Right atrium auricular region (tissue), 2 donors: Measurements from ENCODE around the gene PRICKLE3. TPM values are rescaled to one million over a fixed set of nuclear protein-coding genes. Genes with fewer than 3 reads are reported as not detected.

Source experiments
- DNase-seq: peaks from one replicate; pipeline ENCODE4 v3.0.0-alpha.2; 2019; ENCODE audit warnings: low spot score
- H3K27ac ChIP-seq, 2 donors: fragments of 200-600 bp; sonication (generic); 1 replicate in 1 of 2; 2 replicates in 1 of 2; pipeline ENCODE4 v1.5.1; 2016 to 2019
- H3K27me3 ChIP-seq, 2 donors: fragments of 200-600 bp; sonication (generic); one replicate each; pipeline versions ENCODE4 v1.5.1 to v1.6.0; 2017 to 2019
- H3K36me3 ChIP-seq: fragments of 200-600 bp; sonication (generic); one replicate; pipeline ENCODE4 v1.5.1; 2016
- H3K4me1 ChIP-seq, 2 donors: fragments of 200-600 bp; sonication (generic); one replicate each; pipeline versions ENCODE4 v1.5.1 to v1.6.0; 2017 to 2019
- H3K4me3 ChIP-seq, 2 donors: fragments of 200-600 bp; sonication (generic); 1 replicate in 1 of 2; 2 replicates in 1 of 2; pipeline ENCODE4 v1.5.1; 2017 to 2019; ENCODE audit warnings: mild to moderate bottlenecking in 1 of 2, moderate library complexity in 1 of 2
- H3K9me3 ChIP-seq, 2 donors: fragments of 200-600 bp; sonication (generic); one replicate each; pipeline ENCODE4 v1.5.1; 2019
- total RNA-seq, 2 donors: library from RNA; depleted of rRNA; stranded (reverse); fragments of >200 nt; gene quantifications; one replicate each; pipeline ENCODE4 v1.1.0, GENCODE V29; 2016
- TF ChIP-seq, protein P1 (sequence below), 2 donors: fragments of 200-600 bp; sonication (generic); IDR thresholded peaks; one replicate each; pipeline ENCODE4 v1.5.1; 2019; ENCODE audit warnings: antibody characterized with exemption in 2 of 2

The PRICKLE3 gene, protein sequence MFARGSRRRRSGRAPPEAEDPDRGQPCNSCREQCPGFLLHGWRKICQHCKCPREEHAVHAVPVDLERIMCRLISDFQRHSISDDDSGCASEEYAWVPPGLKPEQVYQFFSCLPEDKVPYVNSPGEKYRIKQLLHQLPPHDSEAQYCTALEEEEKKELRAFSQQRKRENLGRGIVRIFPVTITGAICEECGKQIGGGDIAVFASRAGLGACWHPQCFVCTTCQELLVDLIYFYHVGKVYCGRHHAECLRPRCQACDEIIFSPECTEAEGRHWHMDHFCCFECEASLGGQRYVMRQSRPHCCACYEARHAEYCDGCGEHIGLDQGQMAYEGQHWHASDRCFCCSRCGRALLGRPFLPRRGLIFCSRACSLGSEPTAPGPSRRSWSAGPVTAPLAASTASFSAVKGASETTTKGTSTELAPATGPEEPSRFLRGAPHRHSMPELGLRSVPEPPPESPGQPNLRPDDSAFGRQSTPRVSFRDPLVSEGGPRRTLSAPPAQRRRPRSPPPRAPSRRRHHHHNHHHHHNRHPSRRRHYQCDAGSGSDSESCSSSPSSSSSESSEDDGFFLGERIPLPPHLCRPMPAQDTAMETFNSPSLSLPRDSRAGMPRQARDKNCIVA
- 10 to 100 TPM in 1 of 2 donors, 1 to 10 TPM in 1; 7.2 to 12.7 TPM for total RNA-seq

DNA sequence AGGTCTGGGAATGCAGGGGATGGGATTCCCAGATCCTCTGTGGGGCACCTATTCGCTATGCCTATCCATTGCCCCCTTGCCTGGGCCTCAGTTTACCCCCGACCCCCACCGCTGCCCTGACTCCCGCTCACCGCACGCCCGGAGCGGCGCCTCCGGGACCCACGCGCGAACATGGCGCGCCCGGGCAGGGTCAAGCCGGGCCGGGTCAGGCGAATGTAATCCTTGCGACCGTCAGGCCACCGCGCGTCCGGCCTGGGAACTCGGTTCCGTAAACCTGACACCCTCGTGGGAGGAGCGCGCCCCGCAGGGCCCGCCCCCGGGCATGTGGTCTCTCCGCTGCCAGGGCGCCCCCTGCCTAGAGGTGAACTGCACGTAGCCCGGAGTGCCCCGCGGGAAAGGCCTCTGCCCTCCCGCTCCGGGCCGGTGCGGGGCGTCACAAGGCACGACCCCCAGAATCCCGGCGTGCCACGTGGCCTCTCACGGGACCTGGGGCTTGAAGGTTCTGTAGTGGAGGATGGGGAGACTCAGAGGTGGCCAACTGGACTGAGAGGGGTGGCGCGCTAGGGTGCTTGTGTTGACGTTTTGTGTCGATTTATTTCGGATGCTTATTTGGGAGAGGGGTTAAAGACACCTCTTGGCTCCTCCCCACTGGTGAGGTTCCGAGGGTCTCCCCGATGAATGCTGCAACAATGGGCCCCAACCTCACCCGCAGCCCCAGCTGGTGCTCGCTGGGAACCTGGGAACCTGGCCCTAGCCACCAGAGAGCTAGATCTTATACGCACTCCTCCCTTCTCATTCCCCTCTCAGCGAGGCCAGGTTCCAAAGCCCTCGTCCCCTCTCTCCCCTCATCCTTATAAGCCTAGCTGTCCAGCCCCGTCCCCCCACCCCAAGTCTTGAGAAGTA is at the start of gene PRICKLE3:
Gene PRICKLE3 (minus strand): TSS at position 249 of the 903 bp plus-strand sequence. CDS start 76 bp downstream, at position 173.
- no peaks in the 10 kb centered on the region for H3K9me3 ChIP-seq
- H3K4me1 ChIP-seq = peaks cover 0 to 11% of the 10 kb centered on the region in 2 donors
- H3K36me3 ChIP-seq = no peaks in the 10 kb centered on the region
- peak within 1 kb of the TSS; percentile 40 to 54 for H3K4me3 ChIP-seq
- H3K27ac ChIP-seq = peak within 1 kb of the TSS; percentile 77 to 81
- peak; percentile 83 for DNase-seq
- no peaks in the 10 kb centered on the region for H3K27me3 ChIP-seq
- TF ChIP-seq, protein P1, sequence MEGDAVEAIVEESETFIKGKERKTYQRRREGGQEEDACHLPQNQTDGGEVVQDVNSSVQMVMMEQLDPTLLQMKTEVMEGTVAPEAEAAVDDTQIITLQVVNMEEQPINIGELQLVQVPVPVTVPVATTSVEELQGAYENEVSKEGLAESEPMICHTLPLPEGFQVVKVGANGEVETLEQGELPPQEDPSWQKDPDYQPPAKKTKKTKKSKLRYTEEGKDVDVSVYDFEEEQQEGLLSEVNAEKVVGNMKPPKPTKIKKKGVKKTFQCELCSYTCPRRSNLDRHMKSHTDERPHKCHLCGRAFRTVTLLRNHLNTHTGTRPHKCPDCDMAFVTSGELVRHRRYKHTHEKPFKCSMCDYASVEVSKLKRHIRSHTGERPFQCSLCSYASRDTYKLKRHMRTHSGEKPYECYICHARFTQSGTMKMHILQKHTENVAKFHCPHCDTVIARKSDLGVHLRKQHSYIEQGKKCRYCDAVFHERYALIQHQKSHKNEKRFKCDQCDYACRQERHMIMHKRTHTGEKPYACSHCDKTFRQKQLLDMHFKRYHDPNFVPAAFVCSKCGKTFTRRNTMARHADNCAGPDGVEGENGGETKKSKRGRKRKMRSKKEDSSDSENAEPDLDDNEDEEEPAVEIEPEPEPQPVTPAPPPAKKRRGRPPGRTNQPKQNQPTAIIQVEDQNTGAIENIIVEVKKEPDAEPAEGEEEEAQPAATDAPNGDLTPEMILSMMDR (IDR thresholded peaks at IDR 0.05) = peak; percentile 34 to 63

DNA sequence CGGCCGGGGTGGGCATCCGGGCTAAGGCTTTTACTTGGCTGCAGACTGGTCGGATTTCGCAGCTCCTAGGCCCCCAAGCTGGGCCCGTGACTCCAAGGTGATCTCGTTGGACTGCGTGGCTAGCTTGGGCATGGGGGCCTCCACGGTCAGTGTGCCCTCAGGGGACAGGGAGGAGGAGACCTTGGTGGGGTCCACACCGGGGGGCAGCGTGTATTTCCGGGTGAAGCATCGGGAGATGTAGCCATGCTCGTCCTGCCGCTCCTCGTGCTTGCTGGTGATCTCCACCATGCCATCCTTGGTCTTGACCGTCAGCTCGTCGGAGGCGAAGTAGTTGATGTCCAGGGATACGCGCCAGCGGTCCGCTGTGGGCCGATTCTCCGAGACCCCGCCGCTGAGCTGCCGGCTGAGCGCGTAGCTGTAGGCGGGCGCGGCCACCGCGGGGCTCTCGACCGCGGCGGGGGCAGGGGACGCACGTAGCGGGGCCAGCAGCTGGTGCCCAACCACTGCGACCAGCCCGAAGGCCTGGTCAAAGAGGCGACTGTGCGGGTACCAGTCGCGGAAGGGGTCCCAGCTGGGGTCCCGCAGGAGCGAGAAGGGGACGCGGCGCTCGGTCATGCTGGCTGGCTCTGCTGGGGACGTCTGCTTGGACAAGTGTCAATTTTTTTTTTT is 47.8 kb upstream of the PRICKLE3 start:
- no peak for DNase-seq
- TF ChIP-seq, protein P1 (IDR thresholded peaks at IDR 0.05) = no peak
- peak overlapping the region in 1 of 2 donors; percentile 29 for H3K4me3 ChIP-seq

DNA sequence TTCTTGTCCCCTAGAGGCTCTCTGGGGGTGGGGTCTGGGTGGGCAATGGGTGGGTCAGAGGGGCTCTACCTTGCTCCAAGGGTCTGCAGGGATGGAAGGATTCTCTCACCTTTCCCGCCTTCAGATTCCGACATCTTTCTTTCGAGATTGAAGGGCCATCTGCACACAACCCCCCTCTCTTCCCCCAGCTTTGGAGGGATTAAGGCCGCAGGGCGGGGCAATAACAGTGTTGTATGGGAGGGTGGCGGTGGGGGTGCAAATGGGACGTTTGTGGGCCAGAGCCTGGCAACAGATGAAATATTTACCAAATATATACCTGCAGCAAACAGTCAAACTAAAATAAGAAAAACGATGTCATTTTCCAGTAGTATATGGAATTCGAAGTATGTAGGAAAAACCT is 47.0 kb upstream of the PRICKLE3 start, which contains the start of gene CACNA1F:
Gene CACNA1F (minus strand): TSS at position 165 of the 400 bp plus-strand sequence. CDS start 31 bp downstream, at position 134.
- no peaks in the 10 kb centered on the region for H3K9me3 ChIP-seq
- H3K4me1 ChIP-seq = no peaks in the 10 kb centered on the region
- H3K27me3 ChIP-seq = no peaks in the 10 kb centered on the region
- TF ChIP-seq, protein P1 (IDR thresholded peaks at IDR 0.05) = no peak
- H3K36me3 ChIP-seq = no peaks in the 10 kb centered on the region
- no peak within 1 kb of the TSS for H3K27ac ChIP-seq
- peak within 1 kb of the TSS in 1 of 2 donors; percentile 29 for H3K4me3 ChIP-seq
- DNase-seq = no peak

More for the DNA sequence above, 47.8 kb upstream of the PRICKLE3 start:
- no peaks in the 10 kb centered on the region for H3K9me3 ChIP-seq
- no peaks in the 10 kb centered on the region for H3K4me1 ChIP-seq
- no peak overlapping the region for H3K27ac ChIP-seq
- no peaks in the 10 kb centered on the region for H3K27me3 ChIP-seq
- H3K36me3 ChIP-seq = no peaks in the 10 kb centered on the region

DNA sequence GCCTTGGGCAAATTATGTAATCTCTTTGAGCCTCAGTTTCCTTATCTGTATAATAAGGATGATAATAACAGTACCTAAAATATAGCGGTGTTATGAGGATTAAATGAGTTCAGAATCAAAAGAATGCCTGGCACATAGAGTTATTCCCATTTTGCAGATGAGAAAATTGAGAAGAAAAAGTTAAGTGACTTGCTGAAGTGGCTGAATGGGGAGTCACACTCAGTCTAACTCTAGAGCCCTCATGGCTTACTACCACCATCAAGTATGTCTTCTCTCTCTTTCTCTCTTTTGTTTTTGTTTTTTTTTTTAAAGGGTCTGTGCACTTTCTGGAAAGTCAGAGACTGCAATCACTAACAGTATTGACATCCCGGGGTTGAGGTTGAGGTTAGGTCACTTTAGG is 46.4 kb upstream of the PRICKLE3 start:
- H3K36me3 ChIP-seq = no peaks in the 10 kb centered on the region
- TF ChIP-seq, protein P1 (IDR thresholded peaks at IDR 0.05) = no peak
- no peaks in the 10 kb centered on the region for H3K9me3 ChIP-seq
- H3K4me3 ChIP-seq = no peak overlapping the region
- no peaks in the 10 kb centered on the region for H3K4me1 ChIP-seq
- DNase-seq = no peak
- no peak overlapping the region for H3K27ac ChIP-seq
- no peaks in the 10 kb centered on the region for H3K27me3 ChIP-seq
